Measurements from ENCODE around the gene TMPRSS11E.
"Not testable (repeated sequence)": the region's sequence is repeated elsewhere in the genome, so short reads cannot be mapped to it uniquely, and the experiment has no call there.

TMPRSS11E gene

DNA sequence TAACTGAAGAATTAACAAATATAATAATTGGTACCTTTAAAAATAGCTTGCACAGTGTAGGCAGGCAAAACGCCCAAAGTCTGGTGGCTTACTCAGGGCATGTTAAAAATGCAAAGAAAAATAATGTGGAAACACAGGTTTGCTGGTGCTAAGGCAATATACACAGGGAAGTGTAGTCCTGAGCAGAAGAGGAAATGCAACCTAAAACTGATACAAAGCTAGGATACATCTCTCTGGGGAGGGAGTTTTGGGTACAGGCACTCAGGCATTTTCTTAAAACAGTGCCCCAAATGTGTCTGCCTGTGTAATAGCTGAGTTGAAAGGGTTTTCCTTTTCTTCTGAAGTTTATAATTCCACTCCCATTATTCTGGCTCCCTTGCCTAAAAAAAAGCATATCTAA is 47.4 kb downstream of the TMPRSS11E start:
- Histone ChIP-seq H3K4me2 (no peak overlapping the region), H2AFZ (ENCODE audit: low read depth) (no peak overlapping the region), H3K36me3 (ENCODE audit: insufficient read depth) (no peaks in the 10 kb centered on the region), H3K27ac (no peak overlapping the region), H3K79me2 (ENCODE audit: insufficient read depth, low read depth) (no peaks in the 10 kb centered on the region), H3K9ac (no peak overlapping the region), H4K20me1 (ENCODE audit: insufficient read depth) (no peaks in the 10 kb centered on the region), H3K4me1 (ENCODE audit: low read depth, poor library complexity, severe bottlenecking) (no peaks in the 10 kb centered on the region), H3K4me3 (IDR thresholded peaks at IDR 0.05; ENCODE audit: insufficient read depth, low read depth, low read length) (no peak overlapping the region), H3K27me3 (ENCODE audit: insufficient read depth, low read depth) (no peaks in the 10 kb centered on the region)
- TF ChIP-seq, protein P1, sequence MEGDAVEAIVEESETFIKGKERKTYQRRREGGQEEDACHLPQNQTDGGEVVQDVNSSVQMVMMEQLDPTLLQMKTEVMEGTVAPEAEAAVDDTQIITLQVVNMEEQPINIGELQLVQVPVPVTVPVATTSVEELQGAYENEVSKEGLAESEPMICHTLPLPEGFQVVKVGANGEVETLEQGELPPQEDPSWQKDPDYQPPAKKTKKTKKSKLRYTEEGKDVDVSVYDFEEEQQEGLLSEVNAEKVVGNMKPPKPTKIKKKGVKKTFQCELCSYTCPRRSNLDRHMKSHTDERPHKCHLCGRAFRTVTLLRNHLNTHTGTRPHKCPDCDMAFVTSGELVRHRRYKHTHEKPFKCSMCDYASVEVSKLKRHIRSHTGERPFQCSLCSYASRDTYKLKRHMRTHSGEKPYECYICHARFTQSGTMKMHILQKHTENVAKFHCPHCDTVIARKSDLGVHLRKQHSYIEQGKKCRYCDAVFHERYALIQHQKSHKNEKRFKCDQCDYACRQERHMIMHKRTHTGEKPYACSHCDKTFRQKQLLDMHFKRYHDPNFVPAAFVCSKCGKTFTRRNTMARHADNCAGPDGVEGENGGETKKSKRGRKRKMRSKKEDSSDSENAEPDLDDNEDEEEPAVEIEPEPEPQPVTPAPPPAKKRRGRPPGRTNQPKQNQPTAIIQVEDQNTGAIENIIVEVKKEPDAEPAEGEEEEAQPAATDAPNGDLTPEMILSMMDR (conservative IDR thresholded peaks at IDR 0.05; ENCODE audit: low read depth, low read length) = no peak

DNA sequence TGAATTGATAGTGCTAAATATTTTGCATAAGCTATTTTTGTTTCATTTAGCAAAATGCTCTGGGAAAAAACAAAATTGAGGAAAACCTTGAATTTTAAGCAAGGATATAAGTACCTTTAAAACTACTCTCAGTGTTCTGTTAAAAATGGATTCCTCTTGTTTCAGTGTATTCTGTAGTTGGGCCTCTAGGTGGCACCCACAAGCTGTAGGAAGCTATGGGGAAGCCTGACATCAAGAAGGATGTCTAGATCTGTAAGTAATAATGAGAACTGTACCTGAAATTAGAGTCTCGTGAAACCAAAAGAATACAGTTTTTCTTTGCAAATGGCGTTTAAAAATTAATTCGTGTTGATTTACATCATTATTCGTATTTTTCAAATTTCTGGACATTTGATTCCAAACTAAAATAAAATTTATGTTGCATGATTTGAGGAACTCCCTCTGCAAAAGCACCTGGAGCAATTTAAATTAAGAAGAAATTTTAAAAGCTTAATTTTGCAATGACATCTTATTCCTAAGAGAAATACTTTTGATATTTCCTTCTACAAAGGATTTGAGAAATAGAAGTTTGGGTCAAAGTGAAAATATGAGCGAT is 51.2 kb downstream of the TMPRSS11E start:
- Histone ChIP-seq H3K79me2 (ENCODE audit: insufficient read depth, low read depth) (no peaks in the 10 kb centered on the region), H3K4me1 (ENCODE audit: low read depth, poor library complexity, severe bottlenecking) (no peaks in the 10 kb centered on the region), H3K36me3 (ENCODE audit: insufficient read depth) (no peaks in the 10 kb centered on the region), H4K20me1 (ENCODE audit: insufficient read depth) (no peaks in the 10 kb centered on the region), H3K27me3 (ENCODE audit: insufficient read depth, low read depth) (no peaks in the 10 kb centered on the region), H3K27ac (no peak overlapping the region), H3K4me3 (IDR thresholded peaks at IDR 0.05; ENCODE audit: insufficient read depth, low read depth, low read length) (no peak overlapping the region), H3K9ac (no peak overlapping the region), H3K4me2 (no peak overlapping the region), H2AFZ (ENCODE audit: low read depth) (no peak overlapping the region)
- TF ChIP-seq, protein P1 (conservative IDR thresholded peaks at IDR 0.05; ENCODE audit: low read depth, low read length) = peak; percentile 95

DNA sequence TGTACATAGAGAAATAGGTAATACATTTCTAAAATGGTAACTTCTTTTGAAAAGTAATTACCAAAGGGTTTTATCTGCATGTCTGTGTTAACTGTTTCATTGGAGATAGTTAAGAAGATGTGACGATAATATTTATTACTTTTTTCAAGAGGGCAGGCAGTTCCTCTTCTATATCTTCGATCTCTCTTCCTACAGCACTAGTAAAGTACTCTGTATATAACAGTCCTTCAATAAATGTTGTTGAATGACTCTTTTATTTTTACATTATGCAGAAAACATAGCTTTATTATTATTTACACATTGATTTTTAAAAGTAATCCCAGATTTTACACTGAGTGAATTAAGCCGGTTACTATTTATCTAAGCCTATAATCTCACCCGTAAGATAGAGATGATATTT is 51.8 kb downstream of the TMPRSS11E start:
- Histone ChIP-seq H4K20me1 (ENCODE audit: insufficient read depth) (no peaks in the 10 kb centered on the region), H2AFZ (ENCODE audit: low read depth) (no peak overlapping the region), H3K9ac (no peak overlapping the region), H3K36me3 (ENCODE audit: insufficient read depth) (no peaks in the 10 kb centered on the region), H3K27me3 (ENCODE audit: insufficient read depth, low read depth) (no peaks in the 10 kb centered on the region), H3K79me2 (ENCODE audit: insufficient read depth, low read depth) (no peaks in the 10 kb centered on the region), H3K4me2 (no peak overlapping the region), H3K4me3 (IDR thresholded peaks at IDR 0.05; ENCODE audit: insufficient read depth, low read depth, low read length) (no peak overlapping the region), H3K4me1 (ENCODE audit: low read depth, poor library complexity, severe bottlenecking) (no peaks in the 10 kb centered on the region), H3K27ac (no peak overlapping the region)
- TF ChIP-seq, protein P1 (conservative IDR thresholded peaks at IDR 0.05; ENCODE audit: low read depth, low read length) = no peak

DNA sequence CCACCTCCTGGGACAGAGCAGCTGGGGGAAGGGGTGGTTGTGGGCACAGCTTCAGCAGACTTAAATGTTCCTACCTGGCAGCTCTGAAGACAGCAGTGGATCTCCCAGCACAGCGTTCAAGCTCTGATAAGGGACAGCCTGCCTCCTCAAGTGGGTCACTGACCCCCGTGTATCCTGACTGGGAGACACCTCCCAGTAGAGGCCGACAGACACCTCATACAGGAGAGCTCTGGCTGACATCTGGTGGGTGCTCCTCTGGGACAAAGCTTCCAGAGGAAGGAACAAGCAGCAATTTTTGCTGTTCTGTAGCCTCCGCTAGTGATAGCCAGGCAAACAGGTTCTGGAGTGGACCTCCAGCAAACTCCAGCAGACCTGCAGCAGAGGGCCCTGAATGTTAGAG is 56.2 kb downstream of the TMPRSS11E start:
- not testable (repeated sequence) for H4K20me1 ChIP-seq (ENCODE audit: insufficient read depth); H3K4me2 ChIP-seq; H3K4me3 ChIP-seq (IDR thresholded peaks at IDR 0.05; ENCODE audit: insufficient read depth, low read depth, low read length); H3K36me3 ChIP-seq (ENCODE audit: insufficient read depth); H3K27me3 ChIP-seq (ENCODE audit: insufficient read depth, low read depth); H3K79me2 ChIP-seq (ENCODE audit: insufficient read depth, low read depth); H3K9ac ChIP-seq; H2AFZ ChIP-seq (ENCODE audit: low read depth); H3K27ac ChIP-seq
- H3K4me1 ChIP-seq (ENCODE audit: low read depth, poor library complexity, severe bottlenecking) = peaks cover 12% of the 10 kb centered on the region

DNA sequence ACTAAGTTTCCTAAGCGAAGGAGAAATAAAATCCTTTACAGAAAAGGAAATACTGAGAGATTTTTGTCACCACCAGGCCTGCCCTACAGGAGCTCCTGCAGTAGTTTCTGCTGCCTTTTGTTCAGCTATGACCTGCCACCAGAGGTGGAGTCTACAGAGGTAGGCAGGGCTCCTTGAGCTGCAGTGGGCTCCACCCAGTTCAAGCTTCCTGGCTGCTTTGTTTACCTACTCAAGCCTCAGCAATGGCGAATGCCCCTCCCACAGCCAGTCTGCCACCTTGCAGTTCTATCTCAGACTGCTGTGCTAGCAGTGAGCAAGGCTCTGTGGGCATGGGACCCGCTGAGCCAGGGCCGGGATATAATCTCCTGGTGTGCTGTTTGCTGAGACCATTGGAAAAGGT is 57.6 kb downstream of the TMPRSS11E start:
- not testable (repeated sequence) for H3K27me3 ChIP-seq (ENCODE audit: insufficient read depth, low read depth); H3K79me2 ChIP-seq (ENCODE audit: insufficient read depth, low read depth); H3K4me2 ChIP-seq; H3K9ac ChIP-seq; H3K27ac ChIP-seq; H3K36me3 ChIP-seq (ENCODE audit: insufficient read depth); H3K4me3 ChIP-seq (IDR thresholded peaks at IDR 0.05; ENCODE audit: insufficient read depth, low read depth, low read length); H4K20me1 ChIP-seq (ENCODE audit: insufficient read depth)
- peak overlapping the region; percentile 42 for H2AFZ ChIP-seq (ENCODE audit: low read depth)
- H3K4me1 ChIP-seq (ENCODE audit: low read depth, poor library complexity, severe bottlenecking) = peaks cover 12% of the 10 kb centered on the region

DNA sequence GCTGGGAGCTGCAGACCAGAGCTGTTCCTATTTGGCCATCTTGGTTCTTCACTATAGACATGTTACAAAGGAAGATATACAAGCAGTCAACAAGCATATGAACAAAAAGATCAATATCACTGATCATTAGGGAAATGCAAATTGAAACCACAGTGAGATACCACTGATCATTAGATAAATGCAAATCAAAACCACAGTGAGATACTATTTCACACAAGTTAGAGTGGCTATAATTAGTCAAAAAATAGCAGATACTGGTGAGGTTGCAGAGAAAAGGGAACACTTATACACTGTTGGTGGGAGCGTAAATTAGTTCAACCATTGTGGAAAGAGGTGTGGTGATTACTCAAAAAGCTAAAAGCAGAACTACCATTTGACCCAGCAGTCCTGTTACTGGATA is 58.2 kb downstream of the TMPRSS11E start:
- not testable (repeated sequence) for H3K79me2 ChIP-seq (ENCODE audit: insufficient read depth, low read depth); H3K4me3 ChIP-seq (IDR thresholded peaks at IDR 0.05; ENCODE audit: insufficient read depth, low read depth, low read length); H3K4me2 ChIP-seq; H3K27ac ChIP-seq; H3K9ac ChIP-seq; H3K36me3 ChIP-seq (ENCODE audit: insufficient read depth); H3K27me3 ChIP-seq (ENCODE audit: insufficient read depth, low read depth); H4K20me1 ChIP-seq (ENCODE audit: insufficient read depth)
- peak overlapping the region; percentile 42 for H2AFZ ChIP-seq (ENCODE audit: low read depth)
- H3K4me1 ChIP-seq (ENCODE audit: low read depth, poor library complexity, severe bottlenecking) = peaks cover 12% of the 10 kb centered on the region

Measured in KMS-11 (cell line).